Measurements from ENCODE around the gene BZW1.

DNA sequence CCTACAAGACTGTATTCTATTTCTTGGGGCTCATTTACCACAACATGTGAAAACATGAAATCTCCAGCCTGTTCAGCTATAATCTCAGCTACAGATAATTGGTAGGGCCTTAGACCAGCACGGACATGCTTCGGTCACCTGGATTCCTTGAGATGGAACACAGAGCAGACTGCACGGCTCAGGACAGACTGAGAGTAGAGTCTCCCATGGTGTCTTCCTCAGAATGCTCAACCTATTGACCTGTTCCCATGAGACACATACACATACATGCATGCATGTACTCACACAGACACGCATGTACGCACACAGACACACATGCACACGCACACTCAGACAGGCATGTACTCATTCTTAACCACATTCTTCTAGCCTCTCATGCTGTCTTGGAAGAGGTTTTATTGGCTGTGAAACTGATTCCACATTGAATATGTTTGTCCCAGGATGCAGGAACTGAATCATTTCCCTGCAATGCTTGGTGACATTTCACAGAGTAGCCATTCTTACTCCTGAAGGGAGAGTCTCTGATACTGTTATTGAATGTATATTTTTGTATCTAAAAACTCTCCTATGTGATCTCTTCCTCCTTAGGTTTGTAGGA is 23.5 kb upstream of the BZW1 start:
- TF ChIP-seq EZH2 (optimal IDR thresholded peaks at IDR 0.05; ENCODE audit: low read depth, low read length) (no peak), CTCF (IDR thresholded peaks at IDR 0.05; ENCODE audit: low read length) (no peak), EZH2phosphoT487 (IDR thresholded peaks at IDR 0.05; ENCODE audit: low read length) (no peak)

Data from MM.1S (cell line).